ENCODE data around the gene ZFHX3.

ZFHX3 gene

DNA sequence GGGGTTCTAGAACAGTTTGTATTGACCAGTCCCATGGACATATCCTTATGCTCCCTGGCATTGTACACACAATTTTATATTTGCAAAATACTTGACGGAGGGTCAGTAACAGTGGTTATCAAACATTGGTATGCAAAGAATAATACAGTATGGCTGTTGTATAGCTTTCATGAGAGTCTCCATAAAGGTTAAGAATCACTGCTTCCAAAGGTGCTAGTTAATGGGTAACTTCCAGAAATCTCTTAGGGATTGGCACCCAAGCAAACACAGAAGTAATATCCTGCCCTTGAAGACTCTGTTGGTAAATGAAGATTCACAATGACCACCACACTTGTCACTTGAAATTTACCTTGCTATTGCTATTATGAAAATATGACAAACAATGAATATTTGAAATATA, 239.2 kb downstream of the ZFHX3 start:
- Histone ChIP-seq H3K27me3 (no peaks in the 10 kb centered on the region), H3K4me3 (ENCODE audit: low read depth in 1 of 2, low read length in 1 of 2) (no peak overlapping the region), H3K27ac (no peak overlapping the region), H3K4me1 (ENCODE audit: control insufficient read depth in 1 of 2, insufficient read depth in 1 of 2, low read depth in 1 of 2, low read length in 1 of 2) (no peaks in the 10 kb centered on the region), H3K36me3 (no peaks in the 10 kb centered on the region), H3K9me3 (no peaks in the 10 kb centered on the region)
- TF ChIP-seq, protein P1, sequence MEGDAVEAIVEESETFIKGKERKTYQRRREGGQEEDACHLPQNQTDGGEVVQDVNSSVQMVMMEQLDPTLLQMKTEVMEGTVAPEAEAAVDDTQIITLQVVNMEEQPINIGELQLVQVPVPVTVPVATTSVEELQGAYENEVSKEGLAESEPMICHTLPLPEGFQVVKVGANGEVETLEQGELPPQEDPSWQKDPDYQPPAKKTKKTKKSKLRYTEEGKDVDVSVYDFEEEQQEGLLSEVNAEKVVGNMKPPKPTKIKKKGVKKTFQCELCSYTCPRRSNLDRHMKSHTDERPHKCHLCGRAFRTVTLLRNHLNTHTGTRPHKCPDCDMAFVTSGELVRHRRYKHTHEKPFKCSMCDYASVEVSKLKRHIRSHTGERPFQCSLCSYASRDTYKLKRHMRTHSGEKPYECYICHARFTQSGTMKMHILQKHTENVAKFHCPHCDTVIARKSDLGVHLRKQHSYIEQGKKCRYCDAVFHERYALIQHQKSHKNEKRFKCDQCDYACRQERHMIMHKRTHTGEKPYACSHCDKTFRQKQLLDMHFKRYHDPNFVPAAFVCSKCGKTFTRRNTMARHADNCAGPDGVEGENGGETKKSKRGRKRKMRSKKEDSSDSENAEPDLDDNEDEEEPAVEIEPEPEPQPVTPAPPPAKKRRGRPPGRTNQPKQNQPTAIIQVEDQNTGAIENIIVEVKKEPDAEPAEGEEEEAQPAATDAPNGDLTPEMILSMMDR (IDR thresholded peaks at IDR 0.05), result no peak

DNA sequence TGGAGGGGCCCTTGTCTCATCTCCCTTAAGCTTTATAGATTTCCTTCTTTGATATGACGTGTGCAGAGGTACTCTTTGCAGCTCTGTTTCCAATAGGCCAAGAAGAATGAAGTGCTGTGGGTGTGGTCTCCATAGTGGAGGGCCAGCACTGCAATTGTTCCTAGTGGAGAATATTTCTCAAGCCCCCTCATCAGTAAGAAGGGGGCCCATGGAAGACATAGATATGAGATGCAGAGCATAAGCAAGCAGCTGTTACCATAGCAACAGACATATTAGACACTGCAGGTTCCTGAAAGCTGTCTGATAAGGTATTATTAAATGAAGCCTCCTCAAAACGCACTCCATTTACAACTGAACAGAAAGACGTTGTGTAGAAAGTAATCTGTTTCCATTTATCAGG, 240.7 kb downstream of the ZFHX3 start:
- Histone ChIP-seq H3K9me3 (no peaks in the 10 kb centered on the region), H3K27ac (no peak overlapping the region), H3K36me3 (no peaks in the 10 kb centered on the region), H3K27me3 (no peaks in the 10 kb centered on the region), H3K4me1 (ENCODE audit: control insufficient read depth in 1 of 2, insufficient read depth in 1 of 2, low read depth in 1 of 2, low read length in 1 of 2) (no peaks in the 10 kb centered on the region), H3K4me3 (ENCODE audit: low read depth in 1 of 2, low read length in 1 of 2) (no peak overlapping the region)
- TF ChIP-seq, protein P1 (IDR thresholded peaks at IDR 0.05), result no peak

DNA sequence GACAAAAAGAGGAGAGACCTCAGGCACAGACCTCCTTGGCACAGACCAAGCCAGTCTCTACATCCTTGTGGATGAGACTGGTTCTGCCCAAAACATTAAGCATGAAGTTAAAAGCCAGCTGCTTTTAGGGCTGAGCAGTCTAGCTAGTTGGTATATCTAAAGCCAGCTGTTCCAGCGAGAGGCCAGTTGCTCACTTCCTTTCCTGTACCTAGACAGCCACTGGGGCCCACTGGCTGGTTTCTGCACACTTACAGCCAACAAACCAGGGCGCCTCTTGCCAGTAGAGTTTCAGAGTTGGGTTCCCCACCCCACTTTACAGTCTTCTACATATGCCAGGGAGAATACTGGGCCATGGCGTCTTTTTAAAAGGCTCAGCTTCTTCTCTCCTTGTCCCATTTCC, 242.4 kb downstream of the ZFHX3 start:
- Histone ChIP-seq H3K4me1 (ENCODE audit: control insufficient read depth in 1 of 2, insufficient read depth in 1 of 2, low read depth in 1 of 2, low read length in 1 of 2) (no peaks in the 10 kb centered on the region), H3K36me3 (no peaks in the 10 kb centered on the region), H3K27ac (no peak overlapping the region), H3K4me3 (ENCODE audit: low read depth in 1 of 2, low read length in 1 of 2) (no peak overlapping the region), H3K27me3 (no peaks in the 10 kb centered on the region), H3K9me3 (no peaks in the 10 kb centered on the region)
- TF ChIP-seq, protein P1 (IDR thresholded peaks at IDR 0.05), result no peak

DNA sequence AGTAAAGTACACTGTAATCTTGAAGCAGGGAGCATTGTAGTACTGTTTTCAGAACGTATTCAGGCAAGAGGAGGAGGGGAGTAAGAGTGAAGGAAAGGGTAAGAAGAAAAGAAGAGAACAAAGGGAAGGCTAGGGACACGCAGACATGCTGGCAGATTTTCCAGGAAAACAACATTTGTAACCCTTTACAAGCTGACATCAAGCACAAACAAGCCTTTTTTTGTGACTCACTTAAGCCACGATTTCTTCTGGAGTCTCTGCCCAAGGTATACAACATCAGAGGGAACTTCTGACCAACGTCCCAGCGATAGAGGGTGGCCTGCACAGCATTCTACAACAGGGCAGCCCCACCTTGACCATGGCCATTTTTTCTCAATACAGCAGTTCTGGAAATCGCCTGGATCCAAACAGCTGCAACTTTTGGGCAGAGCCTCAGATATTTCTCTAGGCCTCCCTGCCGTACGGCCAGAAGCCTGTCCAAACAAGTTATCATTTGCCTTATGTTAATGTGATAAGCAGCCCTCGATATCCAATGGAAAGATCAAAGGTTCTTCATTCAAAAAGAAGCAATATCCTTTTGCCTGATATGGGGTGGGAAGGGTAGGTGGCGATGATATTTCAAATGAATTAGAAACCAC, 247.3 kb downstream of the ZFHX3 start:
- TF ChIP-seq, protein P1 (IDR thresholded peaks at IDR 0.05), result no peak
- Histone ChIP-seq H3K27ac (no peak overlapping the region), H3K36me3 (no peaks in the 10 kb centered on the region), H3K9me3 (no peaks in the 10 kb centered on the region), H3K27me3 (no peaks in the 10 kb centered on the region), H3K4me3 (ENCODE audit: low read depth in 1 of 2, low read length in 1 of 2) (no peak overlapping the region), H3K4me1 (ENCODE audit: control insufficient read depth in 1 of 2, insufficient read depth in 1 of 2, low read depth in 1 of 2, low read length in 1 of 2) (no peaks in the 10 kb centered on the region)

DNA sequence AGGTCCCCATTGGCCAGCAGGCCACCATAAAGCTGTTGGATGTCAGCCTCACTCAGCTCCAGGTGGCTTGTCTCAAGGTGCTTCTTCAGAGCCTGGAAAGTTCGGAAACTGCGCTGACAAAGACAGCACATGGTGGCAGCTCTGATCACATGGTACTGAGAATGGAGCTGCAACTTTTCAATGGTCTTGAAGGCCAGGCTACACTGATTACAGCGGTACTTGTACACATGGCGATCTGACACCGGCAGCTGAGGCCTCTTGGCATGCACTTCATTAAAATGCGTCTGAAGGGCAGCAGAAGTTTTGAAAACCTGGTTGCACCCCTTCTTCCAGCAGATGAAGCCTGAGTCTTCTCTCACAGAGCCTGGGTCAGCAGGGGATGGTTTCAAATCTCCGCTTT, 249.7 kb downstream of the ZFHX3 start:
- H3K27me3 ChIP-seq, result no peaks in the 10 kb centered on the region
- no peaks in the 10 kb centered on the region for H3K36me3 ChIP-seq
- no peaks in the 10 kb centered on the region for H3K4me1 ChIP-seq (ENCODE audit: control insufficient read depth in 1 of 2, insufficient read depth in 1 of 2, low read depth in 1 of 2, low read length in 1 of 2)
- H3K4me3 ChIP-seq (ENCODE audit: low read depth in 1 of 2, low read length in 1 of 2), result no peak overlapping the region
- TF ChIP-seq, protein P1 (IDR thresholded peaks at IDR 0.05), result no peak
- no peaks in the 10 kb centered on the region for H3K9me3 ChIP-seq
- no peak overlapping the region for H3K27ac ChIP-seq
